Embryonic facial prominence (tissue), 1 donor: Measurements from ENCODE around the gene CFP.
"Not testable (repeated sequence)": the region's sequence is repeated elsewhere in the genome, so short reads cannot be mapped to it uniquely, and the experiment has no call there.

Experiments
- DNase-seq: peaks from one replicate; pipeline ENCODE4 v3.0.0-alpha.2; 2016; ENCODE audit errors: extremely low spot score

The CFP gene

DNA sequence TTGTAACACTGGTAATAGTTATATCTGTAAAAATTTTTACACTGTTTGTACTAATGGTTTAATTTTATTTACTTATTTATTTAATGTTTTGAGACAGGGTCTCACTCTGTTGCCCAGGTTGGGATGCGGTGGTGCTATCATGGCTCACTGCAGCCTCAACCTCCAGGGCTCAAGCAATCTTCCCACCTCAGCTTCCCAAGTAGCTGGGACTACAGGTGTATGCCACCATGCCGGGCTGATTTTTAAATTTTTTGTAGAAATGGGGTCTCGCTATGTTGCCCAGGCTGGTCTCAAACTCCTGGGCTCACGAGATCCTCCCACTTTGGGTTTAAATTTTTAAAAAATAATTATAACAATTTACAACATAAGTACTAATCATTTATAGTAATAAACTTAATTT lies 26.6 kb downstream of the CFP start:
- DNase-seq = not testable (repeated sequence)

DNA sequence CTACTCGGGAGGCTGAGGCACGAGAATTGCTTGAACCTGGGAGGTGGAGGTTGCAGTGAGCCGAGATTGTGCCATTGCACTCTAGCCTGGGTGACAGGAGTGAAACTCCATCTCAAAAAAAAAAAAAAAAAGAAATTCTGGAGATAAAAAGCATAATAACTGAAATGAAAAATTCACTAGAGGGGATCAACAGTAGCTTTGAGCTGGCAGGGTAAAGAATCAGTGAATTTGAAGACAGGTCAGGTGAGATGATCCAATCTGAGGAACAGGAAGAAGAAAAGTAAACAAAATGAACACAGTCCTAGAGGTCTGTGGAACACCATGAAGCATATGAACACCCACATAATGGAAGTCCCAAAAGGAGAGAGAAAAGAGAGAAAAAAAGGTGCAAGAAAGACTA lies 32.5 kb downstream of the CFP start:
- DNase-seq = no peak

DNA sequence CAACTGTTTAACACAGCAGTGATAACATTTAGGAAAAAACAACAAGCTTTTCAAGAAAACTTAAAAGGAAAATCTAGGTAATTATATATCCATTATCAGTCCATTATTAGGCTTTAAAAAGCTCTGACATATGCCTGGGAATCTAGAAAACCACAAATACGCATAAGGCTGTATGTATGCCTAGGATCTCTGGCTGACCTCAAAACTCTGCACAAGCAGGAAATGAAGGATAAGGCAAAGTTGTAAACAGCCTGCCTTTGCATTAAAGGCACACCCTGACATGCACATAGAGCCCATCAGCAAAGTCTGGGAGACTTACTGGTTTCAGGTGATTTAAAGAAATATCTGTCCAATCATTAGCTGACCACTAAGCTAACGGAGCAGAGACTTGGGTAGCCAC lies 33.5 kb downstream of the CFP start:
- no peak for DNase-seq

DNA sequence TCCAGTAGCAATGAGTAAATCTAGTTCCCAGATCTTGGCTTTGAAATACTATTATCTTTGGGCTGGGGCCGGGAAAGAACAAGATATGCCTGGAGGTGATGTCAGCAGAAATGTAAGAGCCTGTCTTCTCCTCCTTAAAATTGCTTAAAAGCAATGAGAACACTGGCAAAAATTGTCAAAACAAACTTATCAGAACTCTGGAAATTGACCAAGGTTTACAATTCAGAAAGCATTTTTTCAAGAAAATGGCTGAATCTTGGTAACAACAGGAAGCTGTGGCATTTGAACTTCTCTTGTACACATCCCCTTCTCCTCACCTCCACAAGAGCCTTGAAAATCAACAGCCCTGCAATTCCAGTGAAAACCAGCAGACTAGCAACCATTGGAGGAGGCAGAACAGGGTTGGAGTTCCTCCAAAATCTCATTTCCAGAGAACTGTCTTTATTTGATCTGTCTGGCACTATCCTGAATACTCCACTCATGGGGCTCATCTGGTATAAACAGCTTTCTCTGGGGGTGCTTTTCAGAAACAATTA lies 33.9 kb downstream of the CFP start:
- DNase-seq = no peak

DNA sequence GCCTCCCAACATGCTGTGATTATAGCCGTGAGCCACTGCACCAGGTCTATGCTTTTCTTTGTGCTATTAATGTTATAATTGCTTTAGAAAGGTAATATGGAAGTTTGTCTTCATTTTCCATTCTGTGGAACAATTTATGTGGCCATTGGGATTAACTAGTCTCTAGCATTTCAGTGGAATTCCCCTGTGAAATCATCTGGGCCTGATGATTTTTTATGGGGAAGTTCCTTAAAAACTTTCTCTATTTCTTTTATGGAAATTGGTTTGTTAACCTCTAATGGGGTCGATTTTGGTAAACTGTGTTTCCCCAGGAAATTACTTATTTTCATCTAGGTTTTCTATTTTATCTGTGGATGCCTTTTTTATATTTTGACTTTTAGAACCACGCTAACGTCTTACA lies 36.2 kb downstream of the CFP start:
- DNase-seq = no peak

DNA sequence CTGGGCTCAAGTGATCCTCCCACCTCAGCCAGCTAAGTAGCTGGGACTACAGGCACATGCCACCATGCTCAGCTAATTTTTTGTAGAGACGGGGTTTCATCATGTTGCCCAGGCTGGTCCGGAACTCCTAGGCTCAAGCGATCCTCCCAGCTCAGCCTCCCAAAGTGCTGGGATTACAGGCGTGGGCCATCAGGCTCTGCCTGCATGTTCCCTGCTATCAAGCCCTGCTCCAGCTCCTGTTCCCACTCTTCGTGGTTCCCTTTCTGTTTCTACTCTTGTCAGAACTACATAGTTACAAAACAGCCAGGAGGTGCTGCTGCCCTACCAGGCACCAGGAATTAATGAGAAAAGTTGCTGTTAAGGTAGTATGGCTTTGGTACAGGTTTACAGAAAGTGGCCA lies 38.7 kb downstream of the CFP start:
- no peak for DNase-seq

DNA sequence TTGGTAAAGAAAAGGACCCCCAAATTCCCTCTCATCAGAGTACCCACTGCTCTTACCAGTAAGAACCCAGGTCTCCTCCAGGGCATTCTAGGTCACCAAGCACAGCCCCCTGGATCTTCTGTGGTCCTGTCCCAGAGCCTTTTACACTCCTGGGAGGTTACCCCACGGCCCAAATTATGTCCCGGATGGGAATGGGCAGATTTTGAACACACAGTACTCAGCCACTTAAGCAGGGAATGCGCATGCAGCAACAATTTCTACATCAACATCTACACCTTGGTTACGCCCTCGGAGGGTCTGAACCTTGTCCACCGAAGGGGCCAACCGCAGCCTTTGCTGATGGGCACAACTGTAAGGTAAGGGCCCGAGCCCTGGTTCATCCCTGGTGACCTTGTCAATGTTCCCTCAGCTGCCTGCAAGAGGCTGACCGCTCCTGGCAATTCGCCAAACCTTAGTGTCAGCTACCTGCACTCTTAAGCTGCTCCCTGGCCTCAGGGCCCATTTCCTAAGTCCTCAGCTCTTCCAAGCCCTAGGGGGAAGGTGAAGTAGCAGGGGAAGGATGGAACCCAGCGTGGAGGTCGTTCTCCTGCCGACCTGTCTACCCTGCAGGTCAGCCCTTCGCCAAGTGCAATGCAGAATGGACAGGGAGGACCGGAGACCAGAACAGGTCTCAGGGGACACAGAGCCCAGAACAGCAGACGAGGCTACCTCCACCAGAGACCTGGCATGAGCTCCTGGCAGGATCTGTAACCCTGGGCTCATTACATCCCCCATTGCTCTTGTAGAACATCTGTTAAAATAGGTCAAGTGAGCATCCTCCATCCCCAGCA lies 41.6 kb downstream of the CFP start:
- no peak for DNase-seq

DNA sequence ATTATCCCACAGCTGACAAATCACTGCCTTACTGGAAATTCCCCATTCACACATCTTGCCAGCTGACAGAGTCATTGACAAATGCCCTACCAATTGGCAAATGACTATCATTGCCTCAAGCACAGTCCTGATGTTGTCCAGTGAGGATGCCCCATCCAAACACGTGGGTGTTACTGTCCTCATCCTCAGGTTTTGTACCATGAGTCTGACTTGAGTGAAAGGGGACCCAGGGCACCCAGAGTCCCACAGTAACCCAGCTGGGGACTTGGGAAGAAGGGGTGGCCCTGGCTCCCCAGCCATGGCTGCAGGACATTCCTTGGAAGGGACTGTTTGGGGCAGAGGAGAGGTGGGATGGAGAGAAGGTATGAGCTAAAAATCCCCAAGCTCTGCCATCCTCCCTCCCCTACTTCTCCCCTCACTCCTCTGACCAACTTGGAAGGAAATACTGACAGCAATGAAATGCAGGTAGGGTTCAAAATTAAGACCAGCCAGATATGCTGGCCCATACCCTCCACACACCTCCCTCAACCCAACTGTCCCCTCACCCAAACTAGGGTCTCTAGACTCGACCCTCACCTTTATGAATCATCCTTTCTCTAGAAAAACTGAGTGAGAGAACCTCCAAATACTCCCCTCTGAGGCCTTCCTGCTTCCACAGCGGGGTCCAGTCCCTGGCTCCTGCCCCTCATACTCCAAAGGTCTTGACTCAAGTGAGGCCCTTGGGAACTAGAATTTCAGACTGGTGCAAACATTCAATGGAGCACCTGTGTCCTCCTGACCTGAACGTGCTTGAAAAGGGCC lies 42.4 kb downstream of the CFP start:
- no peak for DNase-seq

DNA sequence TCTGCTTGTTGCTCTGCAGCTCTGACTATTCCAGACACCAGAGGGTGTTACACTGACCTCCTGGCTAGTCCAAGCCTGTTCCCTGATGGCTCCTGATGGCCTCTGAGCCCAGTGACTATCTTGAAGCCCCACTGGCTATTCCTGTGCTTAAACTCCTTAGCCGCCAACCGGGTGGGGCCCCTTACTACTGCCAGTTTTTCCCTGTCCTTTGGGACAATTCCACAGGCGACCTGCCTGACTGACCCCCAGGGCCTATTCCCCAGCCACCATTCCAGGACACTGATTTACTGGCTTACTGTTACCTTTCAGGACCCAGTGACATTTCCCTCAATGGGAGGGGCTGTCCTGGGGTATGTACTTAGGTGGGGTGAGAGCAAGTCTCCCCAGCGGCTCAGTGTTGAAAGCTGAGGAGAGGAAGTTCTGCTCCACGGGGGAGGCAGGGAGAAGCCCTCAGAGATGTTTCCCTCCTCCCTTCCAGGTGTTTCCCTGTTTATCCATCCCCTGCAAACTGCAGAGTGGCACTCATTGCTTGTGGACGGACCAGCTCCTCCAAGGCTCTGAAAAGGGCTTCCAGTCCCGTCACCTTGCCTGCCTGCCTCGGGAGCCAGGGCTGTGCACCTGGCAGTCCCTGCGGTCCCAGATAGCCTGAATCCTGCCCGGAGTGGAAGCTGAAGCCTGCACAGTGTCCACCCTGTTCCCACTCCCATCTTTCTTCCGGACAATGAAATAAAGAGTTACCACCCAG lies 43.5 kb downstream of the CFP start:
- no peak for DNase-seq

DNA sequence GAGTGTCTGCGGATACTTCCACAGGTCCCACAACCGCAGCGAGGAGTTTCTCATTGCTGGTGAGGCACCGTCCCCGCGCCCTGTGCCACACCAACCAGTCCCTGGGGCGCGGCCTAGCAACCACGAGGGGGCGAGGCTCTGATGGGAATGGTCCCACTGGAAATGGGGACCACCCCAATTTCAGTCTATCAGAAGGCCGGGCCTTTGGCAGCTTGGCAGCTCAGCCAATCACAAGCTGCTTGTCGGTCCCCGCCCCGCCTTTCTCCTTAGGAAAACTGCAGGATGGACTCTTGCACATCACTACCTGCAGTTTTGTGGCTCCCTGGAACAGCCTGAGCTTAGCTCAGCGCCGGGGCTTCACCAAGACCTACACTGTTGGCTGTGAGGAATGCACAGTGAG lies 44.5 kb downstream of the CFP start:
- DNase-seq = no peak

DNA sequence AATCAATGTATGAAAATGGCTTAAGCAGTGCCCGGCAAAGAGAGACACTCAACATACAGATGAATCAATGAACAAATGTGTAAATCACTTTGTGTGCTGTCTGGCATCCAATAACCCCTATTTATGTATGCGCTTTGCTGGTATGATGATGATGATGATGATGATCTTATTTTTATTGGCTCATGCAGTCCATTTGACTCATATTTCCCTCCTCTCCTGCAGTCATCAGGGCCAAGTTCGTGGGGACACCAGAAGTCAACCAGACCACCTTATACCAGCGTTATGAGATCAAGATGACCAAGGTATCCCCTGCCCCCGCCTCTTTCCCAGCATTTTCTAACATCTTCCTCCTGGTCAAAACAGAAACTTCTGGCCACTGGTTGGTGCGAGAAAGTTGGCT lies 45.0 kb downstream of the CFP start:
- no peak for DNase-seq

DNA sequence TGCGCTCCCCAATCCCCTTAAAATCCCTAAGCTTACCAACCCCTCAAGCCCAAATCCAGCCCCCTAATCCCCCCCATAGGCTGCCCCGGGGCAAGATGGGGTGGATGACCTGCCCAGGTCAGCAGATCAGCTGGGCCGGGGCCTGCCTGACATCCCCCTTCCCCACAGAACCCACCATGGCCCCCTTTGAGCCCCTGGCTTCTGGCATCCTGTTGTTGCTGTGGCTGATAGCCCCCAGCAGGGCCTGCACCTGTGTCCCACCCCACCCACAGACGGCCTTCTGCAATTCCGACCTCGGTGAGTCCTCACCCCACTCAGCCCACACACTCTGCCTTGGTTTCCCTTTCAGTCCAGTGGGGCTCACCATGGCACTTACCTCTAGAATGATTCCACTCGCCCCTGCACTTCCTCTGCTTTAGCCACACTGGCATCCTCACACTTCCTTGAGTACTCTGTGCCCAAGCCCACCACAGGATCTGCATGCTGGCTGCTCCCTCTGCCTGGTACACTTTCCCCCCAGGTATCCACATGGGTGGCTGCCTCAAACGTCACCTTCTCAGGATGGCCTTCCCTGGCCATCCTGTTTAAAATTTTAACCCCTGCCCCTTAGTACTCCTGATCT lies 46.4 kb downstream of the CFP start:
- no peak for DNase-seq

DNA sequence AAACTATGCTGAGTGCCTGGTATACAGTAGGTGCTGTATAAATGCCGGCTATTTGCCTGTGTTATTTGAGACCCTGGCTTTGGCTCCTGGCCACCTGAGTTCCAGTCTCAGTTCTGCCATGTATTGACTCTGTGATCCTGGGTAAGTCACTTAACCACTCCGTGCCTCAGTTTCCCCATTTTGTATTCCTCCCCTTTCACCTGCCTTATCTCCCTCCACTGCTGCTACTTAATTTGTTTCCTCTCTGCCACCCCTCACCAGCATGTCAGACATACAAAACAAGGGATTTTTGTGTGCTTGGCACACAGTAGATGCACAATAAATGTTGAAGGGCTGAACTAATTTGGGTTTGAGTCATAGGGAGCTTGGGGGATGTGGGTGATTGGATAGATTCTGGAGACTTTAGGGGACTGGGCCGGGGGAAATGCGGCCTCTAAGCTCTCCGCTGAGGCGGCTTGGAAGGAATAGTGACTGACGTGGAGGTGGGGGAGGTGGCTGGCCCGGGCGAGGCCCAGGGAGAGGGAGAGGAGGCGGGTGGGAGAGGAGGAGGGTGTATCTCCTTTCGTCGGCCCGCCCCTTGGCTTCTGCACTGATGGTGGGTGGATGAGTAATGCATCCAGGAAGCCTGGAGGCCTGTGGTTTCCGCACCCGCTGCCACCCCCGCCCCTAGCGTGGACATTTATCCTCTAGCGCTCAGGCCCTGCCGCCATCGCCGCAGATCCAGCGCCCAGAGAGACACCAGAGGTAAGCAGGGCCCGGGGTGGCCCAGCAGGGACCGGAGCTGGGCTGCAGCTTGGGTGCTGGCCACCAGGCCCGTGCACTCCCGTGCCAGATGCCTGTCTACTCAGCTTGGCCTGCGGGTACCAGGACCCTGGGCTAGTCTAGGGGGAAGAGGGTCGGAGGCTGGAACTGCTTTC lies 47.7 kb downstream of the CFP start, which contains the start of gene TIMP1:
Gene TIMP1 (plus strand): TSS at position 706 of the 917 bp plus-strand sequence. CDS start 980 bp downstream, outside the sequence.
- peak; percentile 70 for DNase-seq

DNA sequence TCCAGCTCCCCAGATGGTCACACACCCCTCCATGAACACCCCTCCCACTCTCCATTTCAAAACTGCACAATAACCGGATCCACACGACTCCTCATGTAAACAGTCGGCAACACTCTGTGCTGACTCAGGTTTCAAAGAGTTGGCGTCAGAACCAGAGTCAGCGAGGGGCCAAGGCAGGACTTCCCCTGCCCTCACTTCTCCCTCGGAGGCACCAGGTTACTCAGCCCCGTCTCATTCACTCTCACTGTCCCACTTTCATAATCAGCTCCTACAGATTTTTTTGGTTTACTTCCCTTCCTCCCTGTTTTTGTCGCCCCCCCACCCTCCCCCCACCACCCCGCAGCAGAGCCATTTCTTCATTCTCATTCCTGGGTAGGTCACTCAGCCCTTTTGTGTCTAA lies 50.2 kb downstream of the CFP start:
- no peak for DNase-seq

DNA sequence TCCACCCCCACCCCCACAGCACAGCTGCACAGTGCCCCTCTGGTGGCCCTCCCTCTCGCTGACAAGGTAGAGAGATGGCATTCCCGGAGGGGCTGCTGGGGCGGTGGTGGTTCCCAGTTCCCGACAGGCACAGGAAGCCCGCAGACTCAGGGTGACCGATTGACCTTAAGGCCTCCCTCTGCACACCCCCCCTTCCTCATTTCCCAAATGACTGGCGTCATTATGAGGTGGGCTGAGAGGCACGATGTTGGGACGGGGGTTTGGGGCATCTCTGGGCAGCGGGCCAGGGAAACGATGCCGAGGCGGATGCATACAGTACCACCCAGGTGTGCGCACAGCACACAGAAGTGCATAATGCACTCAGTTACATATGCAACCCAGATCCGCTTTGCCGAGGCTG lies 51.0 kb downstream of the CFP start:
- no peak for DNase-seq

DNA sequence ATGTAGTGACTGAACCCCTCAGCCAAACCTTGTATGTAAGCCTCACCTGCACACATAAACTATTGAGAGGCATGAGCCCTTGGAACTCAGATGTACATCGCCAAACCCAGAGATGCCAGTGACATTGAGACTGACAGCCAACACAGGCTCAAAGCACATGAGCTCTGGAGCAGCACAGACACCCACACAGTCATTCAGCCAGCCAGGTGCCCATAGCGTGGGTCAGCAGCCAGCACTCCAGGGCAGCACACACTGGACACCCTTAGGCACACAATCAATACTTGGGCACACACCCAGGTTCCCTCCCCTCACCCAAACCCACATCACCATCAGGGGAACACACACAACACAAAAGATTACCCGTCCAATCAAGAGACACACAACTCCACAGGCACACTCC lies 51.8 kb downstream of the CFP start:
- DNase-seq = no peak

DNA sequence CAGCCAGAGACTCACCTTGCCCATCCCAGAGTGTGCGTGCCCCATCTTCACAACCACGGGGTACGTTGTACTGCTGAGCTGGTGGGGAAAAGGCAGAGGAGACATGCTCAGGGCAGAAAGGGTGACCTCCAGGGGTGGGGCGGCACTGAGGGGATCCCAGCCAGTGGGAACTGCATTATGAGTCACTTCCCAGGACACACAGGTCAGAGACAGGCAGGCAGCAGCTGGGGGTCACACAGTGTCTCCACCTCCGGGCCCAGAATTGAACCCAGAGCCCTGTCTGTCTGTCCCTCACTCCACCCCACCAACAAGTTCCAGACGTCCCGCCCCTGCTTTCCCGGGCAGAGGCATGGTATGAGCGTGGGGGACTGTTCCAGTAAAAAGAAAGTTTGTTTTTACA lies 52.3 kb downstream of the CFP start:
- DNase-seq = no peak

DNA sequence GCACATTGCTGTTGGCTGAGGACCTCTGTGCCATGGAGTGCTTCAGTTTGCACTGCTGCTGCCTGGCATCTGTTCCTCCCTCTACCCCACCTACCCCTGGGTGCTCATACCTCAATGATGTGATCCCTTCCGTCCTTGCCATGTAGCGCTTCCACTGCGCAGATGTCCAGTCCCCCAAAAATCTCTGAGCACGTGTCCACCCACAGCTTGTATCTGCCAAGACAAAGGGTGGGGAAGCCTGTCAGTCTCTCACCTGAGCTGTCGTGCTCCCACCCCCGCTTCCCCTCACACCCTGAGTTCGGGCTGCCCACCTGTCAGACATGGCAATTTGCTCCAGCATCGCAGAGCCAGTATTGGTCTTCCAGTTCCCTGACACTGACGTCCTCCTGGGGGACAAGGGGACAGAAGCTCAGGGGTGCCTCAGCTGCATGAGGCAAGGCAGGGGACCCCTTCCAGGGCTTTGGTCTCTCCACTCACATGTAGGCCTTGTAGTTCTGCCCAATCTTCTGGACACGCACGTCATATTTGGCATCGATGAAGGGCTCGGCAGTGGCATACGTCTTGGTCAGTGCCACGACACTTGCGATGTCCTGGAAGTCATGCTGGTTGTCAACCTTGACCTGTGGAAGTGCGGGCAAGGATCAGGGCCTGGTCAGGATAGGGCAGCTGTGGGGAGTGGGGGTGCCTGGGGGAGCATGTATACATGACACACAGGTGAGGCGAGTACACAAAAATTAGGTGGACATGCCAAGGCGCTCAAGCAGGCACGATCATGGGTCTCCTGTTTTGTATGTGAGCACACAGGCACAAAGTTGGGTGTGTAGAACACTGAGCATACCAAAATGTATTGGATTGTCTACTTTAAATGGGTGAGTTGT lies 53.5 kb downstream of the CFP start:
- DNase-seq = no peak

DNA sequence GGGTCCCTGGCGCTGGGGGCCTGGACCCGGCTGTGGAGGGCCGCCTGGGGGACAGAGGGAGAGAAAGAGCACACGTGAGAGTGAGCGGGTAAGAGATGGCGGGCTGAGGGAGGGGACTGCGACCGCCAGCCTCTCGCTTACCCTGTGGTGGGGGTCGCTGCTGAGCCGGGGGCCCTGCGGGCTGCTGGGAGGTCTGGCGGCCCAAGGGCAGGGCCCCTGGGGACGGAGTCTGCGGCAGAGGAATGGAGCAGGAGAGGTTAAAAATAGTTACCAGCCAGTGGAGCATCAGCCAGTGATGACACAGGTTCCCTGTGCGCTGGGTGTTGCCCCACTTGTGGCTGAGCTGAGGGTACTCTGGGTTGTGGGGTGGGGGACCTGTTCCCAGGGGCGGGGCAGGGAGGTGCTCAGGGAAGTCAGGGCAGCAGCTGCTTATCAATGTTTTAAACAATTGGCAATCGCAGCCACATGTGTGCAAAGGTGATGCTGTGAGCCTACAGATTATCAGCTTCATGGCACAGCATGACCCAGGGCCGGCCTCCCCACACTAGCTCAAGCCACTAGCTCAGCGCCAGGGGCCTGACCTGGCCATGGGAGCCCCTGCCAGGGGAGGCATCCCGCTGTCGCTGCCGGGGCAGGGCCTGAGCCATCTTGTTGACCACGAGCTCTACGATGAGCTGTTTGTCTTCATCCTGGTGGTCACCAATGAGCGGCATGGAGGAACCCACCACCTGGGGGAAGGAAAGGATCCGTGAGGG lies 55.0 kb downstream of the CFP start:
- no peak for DNase-seq
